ENCODE results near the gene NR3C2.

Gene NR3C2

DNA sequence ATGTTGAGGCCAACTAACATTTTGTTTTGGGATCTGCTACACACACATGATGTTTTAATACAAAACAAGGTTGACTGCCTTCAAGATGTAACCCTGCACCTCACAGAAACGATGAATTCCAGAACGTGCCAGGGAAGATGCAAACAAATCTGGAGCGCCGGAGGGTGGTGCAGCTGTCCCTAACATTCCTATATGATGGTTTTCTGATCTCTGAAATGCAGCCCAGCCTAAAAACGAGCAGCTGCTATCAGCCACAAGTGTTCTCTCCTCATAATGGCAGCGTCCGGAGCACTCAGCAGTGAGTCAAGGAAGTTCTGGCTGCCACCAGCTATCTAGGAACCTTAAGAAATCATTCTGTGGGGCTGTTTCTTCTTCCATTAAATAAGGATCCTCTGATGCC is 333.4 kb downstream of the NR3C2 start:
- TF ChIP-seq, protein P1, sequence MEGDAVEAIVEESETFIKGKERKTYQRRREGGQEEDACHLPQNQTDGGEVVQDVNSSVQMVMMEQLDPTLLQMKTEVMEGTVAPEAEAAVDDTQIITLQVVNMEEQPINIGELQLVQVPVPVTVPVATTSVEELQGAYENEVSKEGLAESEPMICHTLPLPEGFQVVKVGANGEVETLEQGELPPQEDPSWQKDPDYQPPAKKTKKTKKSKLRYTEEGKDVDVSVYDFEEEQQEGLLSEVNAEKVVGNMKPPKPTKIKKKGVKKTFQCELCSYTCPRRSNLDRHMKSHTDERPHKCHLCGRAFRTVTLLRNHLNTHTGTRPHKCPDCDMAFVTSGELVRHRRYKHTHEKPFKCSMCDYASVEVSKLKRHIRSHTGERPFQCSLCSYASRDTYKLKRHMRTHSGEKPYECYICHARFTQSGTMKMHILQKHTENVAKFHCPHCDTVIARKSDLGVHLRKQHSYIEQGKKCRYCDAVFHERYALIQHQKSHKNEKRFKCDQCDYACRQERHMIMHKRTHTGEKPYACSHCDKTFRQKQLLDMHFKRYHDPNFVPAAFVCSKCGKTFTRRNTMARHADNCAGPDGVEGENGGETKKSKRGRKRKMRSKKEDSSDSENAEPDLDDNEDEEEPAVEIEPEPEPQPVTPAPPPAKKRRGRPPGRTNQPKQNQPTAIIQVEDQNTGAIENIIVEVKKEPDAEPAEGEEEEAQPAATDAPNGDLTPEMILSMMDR (IDR thresholded peaks at IDR 0.05; ENCODE audit: low read depth, low read length, missing control alignments) = no peak
- DNase-seq (ENCODE audit: low read depth) = no peak
- in situ Hi-C loops (cut with HindIII; ENCODE audit: low sequenced_read_pairs) = no loop called here
- H3K4me3 ChIP-seq (ENCODE audit: low read depth, low read length) = no peak overlapping the region

DNA sequence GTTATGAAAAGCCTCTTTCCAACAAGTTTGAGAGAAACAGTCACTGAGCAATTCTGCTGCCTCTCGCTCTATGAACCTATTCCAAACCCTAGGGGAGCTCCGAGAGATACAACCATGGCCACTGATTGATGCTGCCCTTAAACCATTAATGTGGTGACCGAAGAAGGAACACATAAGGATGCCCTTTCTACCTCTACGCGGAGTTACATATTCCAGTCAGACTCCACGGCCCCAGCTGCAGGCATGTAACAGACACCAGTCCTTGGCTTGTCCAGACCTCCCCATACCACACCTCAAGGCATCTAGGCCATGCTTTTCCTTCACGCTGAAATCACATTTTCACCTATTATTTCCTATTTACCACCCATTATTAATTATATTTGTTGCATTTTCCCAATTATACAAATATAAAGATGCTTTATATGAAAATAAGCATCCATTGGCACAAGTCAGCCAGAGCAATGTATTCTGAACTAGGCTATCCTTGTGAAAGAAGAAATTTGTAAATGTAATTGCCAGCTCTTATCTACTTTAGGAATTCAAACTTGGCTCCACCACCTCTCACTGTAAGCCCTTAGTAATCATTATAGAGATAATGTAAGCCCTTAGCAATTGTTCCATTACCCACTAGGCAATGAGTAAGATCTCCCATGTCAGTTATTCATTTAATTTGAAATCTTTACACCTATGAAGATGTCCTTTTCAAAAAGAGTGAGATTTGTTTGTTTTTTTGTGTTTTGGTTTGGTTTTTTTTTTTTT is 338.4 kb downstream of the NR3C2 start:
- TF ChIP-seq, protein P1 (IDR thresholded peaks at IDR 0.05; ENCODE audit: low read depth, low read length, missing control alignments) = no peak
- in situ Hi-C loops (cut with HindIII; ENCODE audit: low sequenced_read_pairs) = no loop called here
- H3K4me3 ChIP-seq (ENCODE audit: low read depth, low read length) = no peak overlapping the region
- DNase-seq (ENCODE audit: low read depth) = no peak

DNA sequence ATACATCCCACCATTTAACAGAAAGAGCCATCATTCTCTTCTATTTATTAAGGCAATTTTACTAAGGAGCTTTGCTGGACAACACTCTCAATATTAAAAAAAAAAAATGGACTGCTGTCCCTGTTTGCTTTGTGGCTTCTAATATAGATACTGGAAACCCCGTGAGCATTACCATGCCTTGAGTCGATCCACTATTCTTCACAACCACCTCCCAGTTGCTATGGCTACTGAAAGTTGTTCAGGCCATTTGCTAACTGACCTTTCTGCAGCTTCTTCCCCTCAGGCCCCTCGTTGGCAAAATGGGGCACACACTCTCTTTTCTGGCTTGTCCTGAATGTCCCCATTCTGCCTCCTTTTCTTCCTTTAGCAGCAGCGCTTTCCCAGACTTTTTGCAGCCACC is 340.4 kb downstream of the NR3C2 start:
- TF ChIP-seq, protein P1 (IDR thresholded peaks at IDR 0.05; ENCODE audit: low read depth, low read length, missing control alignments) = no peak
- in situ Hi-C loops (cut with HindIII; ENCODE audit: low sequenced_read_pairs) = no loop called here
- no peak overlapping the region for H3K4me3 ChIP-seq (ENCODE audit: low read depth, low read length)
- no peak for DNase-seq (ENCODE audit: low read depth)

DNA sequence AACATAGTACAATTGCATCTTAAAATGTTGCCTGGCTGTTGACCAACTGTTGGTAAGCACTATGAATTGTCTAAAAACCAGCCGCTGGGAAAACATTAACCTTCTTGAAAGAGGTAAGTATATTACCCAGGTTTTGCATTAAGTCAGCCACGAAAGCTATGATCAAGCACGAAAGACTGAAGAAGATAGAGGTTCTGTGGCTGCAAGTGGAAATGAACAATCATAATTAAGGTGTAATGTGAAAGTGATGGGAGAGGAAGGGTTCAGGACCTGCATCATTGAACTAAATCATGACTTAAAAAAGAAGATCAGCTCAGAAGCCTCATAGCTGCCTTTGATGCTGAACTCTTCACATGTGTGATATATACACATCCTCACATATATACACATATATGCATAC is 341.0 kb downstream of the NR3C2 start:
- DNase-seq (ENCODE audit: low read depth) = no peak
- in situ Hi-C loops (cut with HindIII; ENCODE audit: low sequenced_read_pairs) = no loop called here

DNA sequence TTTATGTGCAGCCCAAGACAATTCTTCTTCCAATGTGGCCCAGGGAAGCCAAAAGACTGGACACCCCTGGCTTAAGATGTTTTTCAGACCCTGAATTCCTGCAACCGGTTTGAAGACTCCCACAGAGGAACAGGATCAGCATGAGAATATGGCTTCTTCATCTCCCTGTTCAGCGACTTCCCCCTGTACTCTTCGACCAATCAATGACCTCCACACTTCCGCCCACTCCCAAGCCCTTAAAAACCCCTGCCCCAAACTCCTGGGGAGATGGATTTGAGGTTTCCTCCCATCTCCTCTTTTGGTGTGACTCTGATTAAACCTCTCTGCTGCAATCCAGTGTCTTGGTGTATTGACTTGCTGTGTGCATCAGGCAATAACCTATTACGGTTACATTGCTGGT is 344.4 kb downstream of the NR3C2 start:
- in situ Hi-C loops (cut with HindIII; ENCODE audit: low sequenced_read_pairs) = no loop called here
- TF ChIP-seq, protein P1 (IDR thresholded peaks at IDR 0.05; ENCODE audit: low read depth, low read length, missing control alignments) = no peak
- no peak for DNase-seq (ENCODE audit: low read depth)
- H3K4me3 ChIP-seq (ENCODE audit: low read depth, low read length) = no peak overlapping the region

More for the DNA sequence above, 341.0 kb downstream of the NR3C2 start:
- H3K4me3 ChIP-seq (ENCODE audit: low read depth, low read length) = no peak overlapping the region
- TF ChIP-seq, protein P1 (IDR thresholded peaks at IDR 0.05; ENCODE audit: low read depth, low read length, missing control alignments) = no peak

DNA sequence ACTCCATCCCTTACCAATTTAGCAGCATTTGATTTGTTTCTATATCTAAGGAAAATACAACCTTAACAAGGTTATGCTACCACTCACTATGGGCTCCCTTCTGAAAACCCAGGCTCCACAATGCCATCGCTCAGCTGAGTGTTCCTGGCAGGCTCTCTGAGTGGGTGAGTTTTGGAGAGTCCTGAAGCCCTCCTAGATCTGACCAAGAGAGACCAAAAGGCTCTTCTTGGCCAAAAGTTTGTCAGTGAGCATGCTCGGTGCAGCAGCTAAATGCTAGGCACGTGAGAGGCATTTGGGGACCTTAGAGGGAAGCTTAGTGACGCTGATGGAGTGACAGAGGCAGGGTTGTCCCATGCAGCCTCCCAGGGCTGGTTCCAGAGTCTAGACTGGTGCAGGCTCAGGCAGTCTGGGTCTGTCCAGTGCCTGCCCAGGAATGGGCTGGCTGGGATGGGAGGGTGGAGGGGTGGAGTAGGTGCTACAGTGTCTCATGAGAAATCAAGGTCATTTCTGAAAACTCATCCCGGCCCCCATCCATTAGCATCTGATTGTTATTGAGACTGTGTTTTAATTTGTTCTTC is 346.8 kb downstream of the NR3C2 start:
- TF ChIP-seq, protein P1 (IDR thresholded peaks at IDR 0.05; ENCODE audit: low read depth, low read length, missing control alignments) = no peak
- no peak for DNase-seq (ENCODE audit: low read depth)
- in situ Hi-C loops (cut with HindIII; ENCODE audit: low sequenced_read_pairs) = no loop called here

More for the DNA sequence above, 346.8 kb downstream of the NR3C2 start:
- H3K4me3 ChIP-seq (ENCODE audit: low read depth, low read length) = no peak overlapping the region

Measured in astrocyte of the cerebellum (primary cell).